GM10266 (cell line): ENCODE results near the gene TMEM92.
"Not testable (repeated sequence)": the region's sequence is repeated elsewhere in the genome, so short reads cannot be mapped to it uniquely, and the experiment has no call there.

Experiments used
- DNase-seq: peaks from one replicate; pipeline ENCODE4 v3.0.0; 2012; ENCODE audit errors: extremely low spot score
- TF ChIP-seq, protein P1 (sequence below): IDR thresholded peaks from 2 replicates; pipeline ENCODE4 v1.5.1; 2012; ENCODE audit warnings: mild to moderate bottlenecking, low read depth; ENCODE audit not compliant: control insufficient read depth, insufficient read depth; ENCODE audit errors: missing control alignments

Gene TMEM92

DNA sequence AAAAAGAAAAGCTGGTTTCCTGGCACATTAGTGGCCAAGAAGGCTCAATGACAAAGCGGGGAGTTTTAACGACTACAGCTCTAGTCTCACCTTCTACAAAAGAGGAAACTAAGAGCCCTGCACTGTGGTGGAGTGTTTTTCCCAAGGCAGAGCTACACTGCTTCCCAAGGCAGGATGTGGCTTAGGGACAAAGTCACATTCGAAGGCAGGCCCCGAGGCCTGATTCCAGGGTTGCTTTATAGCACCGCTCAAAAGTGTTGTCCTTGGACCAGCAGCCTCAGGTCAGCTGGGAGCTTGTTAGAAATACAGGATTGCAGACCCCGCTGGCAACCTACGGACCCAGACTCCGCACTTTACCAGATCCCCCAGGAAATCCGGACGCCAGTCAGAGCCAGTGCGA lies 23.8 kb downstream of the TMEM92 start:
- DNase-seq, result no peak
- TF ChIP-seq, protein P1, sequence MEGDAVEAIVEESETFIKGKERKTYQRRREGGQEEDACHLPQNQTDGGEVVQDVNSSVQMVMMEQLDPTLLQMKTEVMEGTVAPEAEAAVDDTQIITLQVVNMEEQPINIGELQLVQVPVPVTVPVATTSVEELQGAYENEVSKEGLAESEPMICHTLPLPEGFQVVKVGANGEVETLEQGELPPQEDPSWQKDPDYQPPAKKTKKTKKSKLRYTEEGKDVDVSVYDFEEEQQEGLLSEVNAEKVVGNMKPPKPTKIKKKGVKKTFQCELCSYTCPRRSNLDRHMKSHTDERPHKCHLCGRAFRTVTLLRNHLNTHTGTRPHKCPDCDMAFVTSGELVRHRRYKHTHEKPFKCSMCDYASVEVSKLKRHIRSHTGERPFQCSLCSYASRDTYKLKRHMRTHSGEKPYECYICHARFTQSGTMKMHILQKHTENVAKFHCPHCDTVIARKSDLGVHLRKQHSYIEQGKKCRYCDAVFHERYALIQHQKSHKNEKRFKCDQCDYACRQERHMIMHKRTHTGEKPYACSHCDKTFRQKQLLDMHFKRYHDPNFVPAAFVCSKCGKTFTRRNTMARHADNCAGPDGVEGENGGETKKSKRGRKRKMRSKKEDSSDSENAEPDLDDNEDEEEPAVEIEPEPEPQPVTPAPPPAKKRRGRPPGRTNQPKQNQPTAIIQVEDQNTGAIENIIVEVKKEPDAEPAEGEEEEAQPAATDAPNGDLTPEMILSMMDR, result no peak

- no peak for DNase-seq
- TF ChIP-seq, protein P1, result no peak
Measured at GRCh38 chr17:50299776-50300175, 25.5 kb downstream of the TMEM92 start.

DNA sequence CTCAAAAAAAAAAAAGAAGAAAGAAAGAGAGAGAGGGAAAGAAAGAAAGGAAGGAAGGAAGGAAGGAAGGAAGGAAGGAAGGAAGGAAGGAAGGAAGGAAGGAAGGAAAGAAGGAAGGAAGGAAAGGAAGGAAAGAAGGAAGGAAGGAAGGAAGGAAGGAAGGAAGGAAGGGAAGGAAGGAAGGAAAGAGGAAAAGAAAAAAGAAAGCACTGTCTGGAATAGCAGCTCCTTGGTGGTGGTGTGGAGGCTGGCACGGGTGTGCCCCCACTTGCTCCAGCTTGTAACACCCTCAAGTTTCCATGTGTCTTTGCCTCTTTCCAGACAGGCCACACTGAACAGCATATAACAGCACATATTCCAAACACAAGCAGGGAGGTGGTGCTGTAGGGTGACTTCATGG lies 26.6 kb downstream of the TMEM92 start:
- DNase-seq, result not testable (repeated sequence)

DNA sequence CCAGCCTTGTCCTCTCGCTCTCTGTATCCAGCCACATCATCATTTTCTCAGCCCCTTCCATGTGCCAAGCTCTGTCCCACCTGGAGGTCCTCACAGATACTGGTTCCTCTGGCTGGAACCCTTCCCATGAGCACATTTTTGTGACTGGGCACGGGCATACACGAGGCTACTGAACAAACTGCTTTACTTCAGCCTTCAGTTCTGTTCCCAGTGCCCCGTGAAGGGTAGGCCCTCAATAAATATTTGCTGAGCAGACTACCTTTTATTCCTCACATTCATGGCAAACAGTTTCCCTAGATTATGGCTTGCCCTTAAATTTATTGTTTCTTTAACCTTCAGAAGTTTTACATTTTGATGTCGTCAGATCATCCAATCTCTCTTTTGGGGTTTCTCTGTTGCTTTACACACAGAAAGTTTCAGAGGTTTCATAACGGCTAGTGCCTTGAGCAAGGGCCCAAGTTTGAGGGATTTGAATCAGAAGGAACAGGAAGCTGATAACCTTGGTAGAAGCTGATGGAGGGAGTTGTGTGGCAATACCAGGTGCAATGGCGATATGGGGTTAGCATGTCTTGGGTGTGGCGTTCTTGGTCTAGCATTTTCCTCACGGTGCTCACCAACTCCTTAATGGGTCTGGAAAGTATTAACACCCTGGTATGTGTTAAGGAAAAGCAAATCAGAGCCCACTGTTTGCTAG lies 27.8 kb downstream of the TMEM92 start:
- DNase-seq, result no peak
- TF ChIP-seq, protein P1, result no peak

DNA sequence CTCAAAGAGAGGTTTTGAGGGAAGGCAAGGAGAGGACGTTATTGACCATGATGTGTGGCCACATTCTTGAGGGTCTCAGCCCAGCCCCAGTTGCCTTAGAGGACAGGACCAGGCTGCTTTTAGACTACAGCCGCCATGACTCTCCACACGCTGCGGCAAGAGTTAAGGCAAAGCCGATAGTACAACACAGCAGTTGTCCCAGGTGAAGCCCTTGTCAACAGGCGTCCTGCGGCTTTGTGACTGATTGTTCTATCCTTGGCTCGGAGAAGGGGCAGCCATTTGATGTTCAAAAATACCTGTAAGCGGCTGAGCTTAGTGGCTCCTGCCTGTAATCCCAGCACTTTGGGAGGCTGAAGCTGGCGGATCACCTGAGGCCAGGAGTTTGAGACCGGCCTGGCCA lies 28.8 kb downstream of the TMEM92 start:
- TF ChIP-seq, protein P1, result no peak
- no peak for DNase-seq

GRCh38 chr17:50303596-50303995 lies 29.3 kb downstream of the TMEM92 start:
- TF ChIP-seq, protein P1, result no peak
- DNase-seq, result no peak

GRCh38 chr17:50304781-50305404 lies 30.6 kb downstream of the TMEM92 start:
- TF ChIP-seq, protein P1, result no peak
- DNase-seq, result no peak
